GM12865 (cell line): Measurements from ENCODE around the gene L1CAM.

Source experiments
- DNase-seq: peaks from one replicate; pipeline ENCODE4 v3.0.0; 2010; ENCODE audit warnings: low read depth
- H3K4me3 ChIP-seq: 2 replicates; pipeline ENCODE4 v1.5.1; 2011; ENCODE audit warnings: mild to moderate bottlenecking, low read depth, low read length, control low read depth
- CTCF ChIP-seq: IDR thresholded peaks from 2 replicates; pipeline ENCODE4 v1.5.1; 2011; ENCODE audit warnings: low read length, control low read depth, low read depth, inconsistent platforms; ENCODE audit not compliant: insufficient read depth; ENCODE audit errors: missing control alignments

Gene L1CAM

GRCh38 chrX:153911798-153912197, 25.8 kb upstream of the L1CAM start:
- no peak for DNase-seq
- no peak for TF ChIP-seq CTCF
- H3K4me3 ChIP-seq, result no peak overlapping the region

GRCh38 chrX:153910446-153910845, 24.5 kb upstream of the L1CAM start:
- no peak overlapping the region for H3K4me3 ChIP-seq
- TF ChIP-seq CTCF, result no peak
- no peak for DNase-seq

- DNase-seq, result no peak
- TF ChIP-seq CTCF, result no peak
- no peak overlapping the region for H3K4me3 ChIP-seq
These were observed 24.0 kb upstream of the L1CAM start for GRCh38 chrX:153909980-153910360.

- no peak for TF ChIP-seq CTCF
- peak; percentile 46 for DNase-seq
- no peak overlapping the region for H3K4me3 ChIP-seq
These were observed 23.3 kb upstream of the L1CAM start for GRCh38 chrX:153909024-153909979.

- no peak overlapping the region for H3K4me3 ChIP-seq
- TF ChIP-seq CTCF, result no peak
- DNase-seq, result no peak
These were observed 22.4 kb upstream of the L1CAM start for GRCh38 chrX:153908219-153908860.

- DNase-seq, result no peak
- no peak for TF ChIP-seq CTCF
- H3K4me3 ChIP-seq, result no peak overlapping the region
These were observed 21.5 kb upstream of the L1CAM start for GRCh38 chrX:153907456-153907855.
